Measurements from ENCODE around the gene FGF21.

- TF ChIP-seq CTCF (IDR thresholded peaks at IDR 0.05) (no peak), POLR2A (IDR thresholded peaks at IDR 0.05) (no peak)
Measured at GRCh38 chr19:48770734-48771472, 15.6 kb downstream of the FGF21 start.
